LNCAP (cell line): ENCODE measurements around the gene SLC41A2.

Experiments
- TF ChIP-seq, protein P1 (sequence below): fragments of 450-650 bp; IDR thresholded peaks from 2 replicates; pipeline ENCODE4 v1.5.1; 2017; ENCODE audit warnings: mild to moderate bottlenecking

Gene SLC41A2, protein sequence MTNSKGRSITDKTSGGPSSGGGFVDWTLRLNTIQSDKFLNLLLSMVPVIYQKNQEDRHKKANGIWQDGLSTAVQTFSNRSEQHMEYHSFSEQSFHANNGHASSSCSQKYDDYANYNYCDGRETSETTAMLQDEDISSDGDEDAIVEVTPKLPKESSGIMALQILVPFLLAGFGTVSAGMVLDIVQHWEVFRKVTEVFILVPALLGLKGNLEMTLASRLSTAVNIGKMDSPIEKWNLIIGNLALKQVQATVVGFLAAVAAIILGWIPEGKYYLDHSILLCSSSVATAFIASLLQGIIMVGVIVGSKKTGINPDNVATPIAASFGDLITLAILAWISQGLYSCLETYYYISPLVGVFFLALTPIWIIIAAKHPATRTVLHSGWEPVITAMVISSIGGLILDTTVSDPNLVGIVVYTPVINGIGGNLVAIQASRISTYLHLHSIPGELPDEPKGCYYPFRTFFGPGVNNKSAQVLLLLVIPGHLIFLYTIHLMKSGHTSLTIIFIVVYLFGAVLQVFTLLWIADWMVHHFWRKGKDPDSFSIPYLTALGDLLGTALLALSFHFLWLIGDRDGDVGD

DNA sequence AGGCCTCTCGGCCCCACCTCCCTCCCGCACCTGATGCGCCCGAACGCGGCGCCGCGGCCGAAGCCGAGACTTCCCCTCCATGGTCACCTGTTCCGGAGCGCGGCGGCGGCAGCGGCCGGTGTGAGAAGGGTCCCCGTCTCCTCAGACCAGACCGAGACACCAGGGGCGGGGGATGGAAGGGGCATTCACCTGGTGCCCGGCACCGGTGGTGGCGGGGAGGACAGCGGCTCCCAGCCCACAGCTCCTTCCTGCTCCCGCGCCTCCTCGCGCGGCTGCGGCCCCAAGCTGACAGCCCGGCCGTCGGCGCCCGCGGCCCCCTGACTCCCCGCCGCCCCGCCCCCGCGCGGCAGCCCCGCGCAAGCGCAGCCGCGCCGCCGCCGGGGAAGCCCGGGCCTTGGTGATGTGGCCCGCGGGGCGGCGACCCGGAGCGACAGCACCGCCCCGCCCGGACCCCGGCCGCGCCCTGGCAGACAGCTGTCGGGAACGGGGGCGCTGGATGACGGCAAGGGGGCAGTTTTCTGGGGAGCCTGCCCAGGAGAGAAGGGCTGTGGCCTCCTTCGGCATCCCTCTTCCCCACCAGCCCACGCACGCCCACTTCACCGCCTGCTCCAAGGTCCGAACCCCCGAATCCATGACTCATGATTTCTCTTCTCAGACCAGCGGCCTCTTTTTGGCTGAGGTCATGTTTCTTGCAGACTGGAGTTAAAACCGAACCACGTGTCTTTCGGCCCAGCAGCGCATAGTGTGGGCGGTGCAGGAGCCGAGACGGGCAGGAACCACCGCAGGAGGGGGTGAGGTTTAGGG, at the start of gene SLC41A2:
Gene SLC41A2 (minus strand): TSS at position 290 of the 804 bp plus-strand sequence. CDS start 29,763 bp downstream, outside the sequence.
- TF ChIP-seq, protein P1, sequence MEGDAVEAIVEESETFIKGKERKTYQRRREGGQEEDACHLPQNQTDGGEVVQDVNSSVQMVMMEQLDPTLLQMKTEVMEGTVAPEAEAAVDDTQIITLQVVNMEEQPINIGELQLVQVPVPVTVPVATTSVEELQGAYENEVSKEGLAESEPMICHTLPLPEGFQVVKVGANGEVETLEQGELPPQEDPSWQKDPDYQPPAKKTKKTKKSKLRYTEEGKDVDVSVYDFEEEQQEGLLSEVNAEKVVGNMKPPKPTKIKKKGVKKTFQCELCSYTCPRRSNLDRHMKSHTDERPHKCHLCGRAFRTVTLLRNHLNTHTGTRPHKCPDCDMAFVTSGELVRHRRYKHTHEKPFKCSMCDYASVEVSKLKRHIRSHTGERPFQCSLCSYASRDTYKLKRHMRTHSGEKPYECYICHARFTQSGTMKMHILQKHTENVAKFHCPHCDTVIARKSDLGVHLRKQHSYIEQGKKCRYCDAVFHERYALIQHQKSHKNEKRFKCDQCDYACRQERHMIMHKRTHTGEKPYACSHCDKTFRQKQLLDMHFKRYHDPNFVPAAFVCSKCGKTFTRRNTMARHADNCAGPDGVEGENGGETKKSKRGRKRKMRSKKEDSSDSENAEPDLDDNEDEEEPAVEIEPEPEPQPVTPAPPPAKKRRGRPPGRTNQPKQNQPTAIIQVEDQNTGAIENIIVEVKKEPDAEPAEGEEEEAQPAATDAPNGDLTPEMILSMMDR = peak; percentile 58

DNA sequence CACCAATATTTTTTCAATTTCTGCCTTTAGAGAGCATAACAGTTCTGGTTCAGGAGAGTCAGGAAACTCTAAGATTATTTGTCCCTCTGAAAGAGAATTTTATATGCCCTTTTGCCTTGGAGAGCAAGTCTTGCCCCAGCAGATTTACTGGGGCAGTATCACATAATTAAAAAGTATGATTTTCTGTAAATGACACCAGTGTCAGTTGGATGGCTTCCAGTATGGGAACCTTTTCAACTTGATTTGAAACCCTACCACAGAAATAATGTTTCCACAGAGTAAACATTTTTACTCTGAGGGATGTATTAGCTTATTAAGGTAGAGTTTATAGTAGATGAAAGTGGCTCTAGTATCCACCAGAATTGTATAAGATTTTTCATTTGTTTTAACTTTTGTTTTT, 43.4 kb upstream of the SLC41A2 start:
- TF ChIP-seq, protein P1 = no peak

DNA sequence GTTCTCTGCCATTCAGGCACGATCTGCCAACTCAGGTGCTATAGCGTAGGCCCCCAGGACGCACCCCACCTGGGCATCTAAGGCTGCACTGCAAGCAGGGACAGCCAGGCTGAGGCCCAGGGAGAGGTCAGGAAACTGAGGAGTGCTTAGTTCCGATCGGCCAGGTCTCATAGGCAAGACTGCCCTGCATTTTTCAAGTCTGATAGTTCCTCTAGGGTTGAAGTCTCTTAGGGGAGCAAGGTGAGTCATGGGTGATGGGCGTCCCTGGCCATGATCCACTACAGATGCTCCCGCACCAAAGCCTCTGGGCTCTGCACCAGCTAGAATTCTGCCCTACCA, 41.2 kb upstream of the SLC41A2 start:
- TF ChIP-seq, protein P1 = no peak

DNA sequence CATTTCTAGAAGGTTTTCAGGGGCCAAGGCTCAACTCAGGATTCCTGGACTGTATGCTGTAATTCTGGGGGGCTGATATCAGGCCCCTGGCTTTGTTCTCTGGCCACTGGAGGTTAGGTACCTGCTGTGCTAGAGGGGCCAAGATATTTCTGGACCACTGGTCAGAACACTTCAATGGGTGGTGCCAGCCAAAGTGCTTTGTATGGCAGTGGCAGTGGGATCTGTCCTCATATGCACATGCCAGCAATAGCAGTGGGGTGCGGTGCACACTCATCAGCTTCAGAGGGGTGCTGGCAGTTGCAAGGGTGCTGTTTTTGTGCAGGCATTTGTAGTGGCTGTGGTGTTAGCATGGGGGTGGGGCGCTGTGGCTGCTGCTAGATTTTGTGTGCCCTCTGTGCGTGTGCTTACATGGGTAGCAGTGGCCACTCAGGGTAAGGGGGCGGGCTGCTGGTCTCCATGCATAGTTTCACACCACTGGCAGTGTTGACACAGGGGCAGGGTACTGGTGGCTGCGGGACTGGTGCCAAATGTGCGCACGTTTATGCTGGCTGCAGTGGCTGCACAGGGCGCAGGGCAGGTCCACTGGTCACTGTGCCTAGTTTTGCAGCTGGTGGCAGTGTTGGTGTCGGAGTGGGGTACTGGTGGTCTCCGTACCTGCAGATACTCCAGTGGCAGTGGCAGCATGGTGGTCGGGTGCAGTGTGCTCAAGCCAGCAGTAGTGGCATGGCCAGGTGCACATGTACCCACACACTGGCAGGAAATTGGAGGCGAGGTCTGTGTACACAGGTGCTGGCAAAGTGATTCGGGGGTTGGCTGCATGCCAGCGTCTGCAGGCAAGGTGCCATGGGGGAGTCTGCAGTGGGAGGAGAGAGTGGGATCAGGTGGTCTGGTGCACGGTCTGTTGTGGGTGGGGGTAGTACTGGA, 40.6 kb upstream of the SLC41A2 start:
- TF ChIP-seq, protein P1 = no peak

DNA sequence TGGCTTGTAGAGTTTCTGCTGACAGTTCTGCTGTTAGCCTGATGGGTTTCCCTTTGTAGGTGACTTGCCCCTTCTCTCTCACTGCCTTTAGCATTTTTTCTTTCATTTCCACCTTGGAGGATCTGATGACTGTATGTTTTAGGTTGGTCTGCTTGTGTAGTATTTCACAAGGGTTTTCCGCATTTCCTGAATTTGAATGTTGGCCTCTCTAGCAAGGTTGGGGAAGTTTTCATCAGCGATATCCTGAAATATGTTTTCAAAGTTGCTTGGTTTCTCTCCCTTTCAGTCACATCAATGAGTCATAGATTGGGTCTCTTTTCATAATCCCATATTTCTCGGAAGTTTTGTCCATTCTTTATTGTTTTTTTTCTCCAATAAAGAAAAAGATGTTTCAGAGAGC, 39.5 kb upstream of the SLC41A2 start:
- TF ChIP-seq, protein P1 = no peak

DNA sequence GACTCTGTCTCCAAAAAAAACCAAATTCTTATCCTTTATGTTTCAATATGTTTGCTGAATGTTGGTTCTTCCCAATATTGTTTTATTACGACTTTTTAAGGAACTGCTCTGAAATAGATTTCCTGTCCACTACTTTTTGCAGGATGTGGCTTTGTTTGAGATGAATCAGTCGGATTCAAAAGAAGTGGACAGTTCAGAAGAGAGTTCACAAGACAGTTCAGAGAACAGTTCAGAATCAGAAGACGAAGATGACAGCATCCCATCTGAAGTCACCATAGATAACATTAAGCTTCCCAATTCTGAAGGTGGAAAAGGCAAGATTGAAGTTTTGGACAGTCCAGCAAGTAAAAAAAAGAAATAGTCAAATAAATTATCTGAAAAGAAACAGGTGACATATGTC, 36.2 kb upstream of the SLC41A2 start:
- TF ChIP-seq, protein P1 = no peak
